Gastrocnemius medialis (tissue), 4 donors: ENCODE results near the gene QPCT. TPM values are rescaled to one million over a fixed set of nuclear protein-coding genes. Genes with fewer than 3 reads are reported as not detected.

ENCODE experiments used
- ATAC-seq, 2 donors: fragments of 150-250 bp; one replicate each; pipeline ENCODE4 v1.9.1; 2016
- DNase-seq, 2 donors: peaks; one replicate each; pipeline ENCODE4 v3.0.0-alpha.2; 2019
- H3K27ac ChIP-seq, 4 donors: fragments of 200-600 bp; sonication (generic); 1 replicate in 1 of 4; 2 replicates in 3 of 4; pipeline ENCODE4 v1.5.1; 2016 to 2018; ENCODE audit warnings: mild to moderate bottlenecking in 2 of 4, moderate library complexity in 1 of 4
- H3K27me3 ChIP-seq, 3 donors: fragments of 200-600 bp; sonication (generic) in 2 of 3; 1 replicate in 1 of 3; 2 replicates in 2 of 3; pipeline versions ENCODE4 v1.5.1 to v1.6.0; 2016 to 2019; ENCODE audit warnings: mild to moderate bottlenecking in 1 of 3, moderate library complexity in 1 of 3
- H3K36me3 ChIP-seq, 2 donors: fragments of 200-600 bp; sonication (generic) in 1 of 2; one replicate each; pipeline ENCODE4 v1.5.1; 2017 to 2018
- H3K4me1 ChIP-seq, 2 donors: fragments of 200-600 bp; sonication (generic) in 1 of 2; one replicate each; pipeline ENCODE4 v1.5.1; 2016 to 2017; ENCODE audit warnings: mild to moderate bottlenecking in 2 of 2
- H3K4me3 ChIP-seq, 4 donors: fragments of 200-600 bp; sonication (generic) in 3 of 4; 1 replicate in 1 of 4; 2 replicates in 3 of 4; pipeline ENCODE4 v1.5.1; 2016 to 2019; ENCODE audit warnings: mild to moderate bottlenecking in 2 of 4
- H3K9me3 ChIP-seq, 3 donors: fragments of 200-600 bp; sonication (generic) in 2 of 3; 1 replicate in 1 of 3; 2 replicates in 2 of 3; pipeline ENCODE4 v1.5.1; 2016 to 2019
- POLR2A ChIP-seq, 2 donors: fragments of 450-650 bp; IDR thresholded peaks; one replicate each; pipeline ENCODE4 v1.6.1; 2017; ENCODE audit warnings: antibody characterized with exemption in 2 of 2, mild to moderate bottlenecking in 2 of 2, moderate library complexity in 2 of 2
- in situ Hi-C, 4 donors: fragments of 200-750 bp; cut with MboI; loops; one replicate each; pipeline versions ENCODE4 v1.15.0 to v1.8.0; 2017; ENCODE audit warnings: low sequenced_read_pairs in 4 of 4
- intact Hi-C: fragments of 100-400 bp; cut with DNase I; formaldehyde crosslinking; loops from one replicate; pipeline ENCODE4 v1.15.1; 2023; ENCODE audit warnings: low total_unique reads
- total RNA-seq, 4 donors: library from RNA; depleted of rRNA; stranded (reverse); fragments of >200 nt; gene quantifications; one replicate each; pipeline versions ENCODE4 v1.1.0 to v1.2.3, GENCODE V29; 2016
- TF ChIP-seq, protein P1 (sequence below), 5 experiments: fragments of 450-650 bp in 3 of 5; fragments of 200-600 bp in 2 of 5; sonication (generic) in 2 of 5; IDR thresholded peaks in 4 of 5; conservative IDR thresholded peaks in 1 of 5; 1 replicate in 4 of 5; 2 replicates in 1 of 5; pipeline ENCODE4 v1.5.1; 2016 to 2019; ENCODE audit warnings: antibody characterized with exemption in 5 of 5, mild to moderate bottlenecking in 3 of 5, moderate library complexity in 3 of 5

QPCT gene
- total RNA-seq, 4 donors from 2014 or later, result 1.5 to 6.4 (median 4.7) TPM

DNA sequence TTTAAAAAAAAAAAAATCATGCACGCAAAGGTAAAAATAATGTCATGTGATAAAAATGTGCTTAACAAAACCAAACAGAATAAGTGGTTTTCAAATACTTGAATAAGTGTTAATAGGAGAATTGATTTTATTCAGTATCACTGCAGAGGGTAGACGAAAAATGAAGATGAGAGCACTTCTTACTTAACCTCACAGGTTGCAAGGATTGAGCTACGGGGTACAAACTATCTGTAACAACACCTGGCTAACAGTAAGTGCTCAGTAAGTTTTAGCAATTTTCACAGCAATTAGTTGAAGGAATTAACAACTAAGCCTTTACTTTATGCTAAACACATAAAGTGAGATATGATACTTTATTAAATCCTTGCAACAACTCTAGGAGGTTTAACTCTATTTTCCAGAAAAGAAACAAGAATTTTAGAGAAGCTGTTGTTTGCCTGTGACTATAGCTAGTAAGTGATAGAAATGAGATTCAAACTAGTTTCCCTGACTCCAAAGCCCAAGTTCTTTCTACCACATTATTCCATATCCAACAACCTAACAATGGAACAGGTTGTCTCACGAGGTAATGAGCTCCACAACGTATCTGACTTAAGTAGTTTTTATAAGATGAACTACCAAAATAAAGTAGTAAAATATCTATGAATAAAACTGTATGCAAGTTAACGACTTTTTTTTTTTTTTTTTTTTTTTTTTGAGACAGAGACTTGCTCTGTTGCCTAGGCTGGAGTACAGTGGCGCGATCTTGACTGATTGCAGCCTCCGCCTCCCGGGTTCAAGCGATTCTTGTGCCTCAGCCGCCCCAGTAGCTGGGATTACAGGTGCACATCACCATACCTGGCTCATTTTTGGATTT lies 24.4 kb upstream of the QPCT start:
- TF ChIP-seq, protein P1, sequence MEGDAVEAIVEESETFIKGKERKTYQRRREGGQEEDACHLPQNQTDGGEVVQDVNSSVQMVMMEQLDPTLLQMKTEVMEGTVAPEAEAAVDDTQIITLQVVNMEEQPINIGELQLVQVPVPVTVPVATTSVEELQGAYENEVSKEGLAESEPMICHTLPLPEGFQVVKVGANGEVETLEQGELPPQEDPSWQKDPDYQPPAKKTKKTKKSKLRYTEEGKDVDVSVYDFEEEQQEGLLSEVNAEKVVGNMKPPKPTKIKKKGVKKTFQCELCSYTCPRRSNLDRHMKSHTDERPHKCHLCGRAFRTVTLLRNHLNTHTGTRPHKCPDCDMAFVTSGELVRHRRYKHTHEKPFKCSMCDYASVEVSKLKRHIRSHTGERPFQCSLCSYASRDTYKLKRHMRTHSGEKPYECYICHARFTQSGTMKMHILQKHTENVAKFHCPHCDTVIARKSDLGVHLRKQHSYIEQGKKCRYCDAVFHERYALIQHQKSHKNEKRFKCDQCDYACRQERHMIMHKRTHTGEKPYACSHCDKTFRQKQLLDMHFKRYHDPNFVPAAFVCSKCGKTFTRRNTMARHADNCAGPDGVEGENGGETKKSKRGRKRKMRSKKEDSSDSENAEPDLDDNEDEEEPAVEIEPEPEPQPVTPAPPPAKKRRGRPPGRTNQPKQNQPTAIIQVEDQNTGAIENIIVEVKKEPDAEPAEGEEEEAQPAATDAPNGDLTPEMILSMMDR (IDR thresholded peaks at IDR 0.05 in 4 of 5, conservative IDR thresholded peaks at IDR 0.05 in 1 of 5), result no peak
- TF ChIP-seq POLR2A (IDR thresholded peaks at IDR 0.05), result no peak
- no peak overlapping the region for H3K4me3 ChIP-seq
- no peak for DNase-seq
- H3K9me3 ChIP-seq, result no peaks in the 10 kb centered on the region
- no peaks in the 10 kb centered on the region for H3K27me3 ChIP-seq
- no peak overlapping the region for H3K27ac ChIP-seq
- no peak for ATAC-seq
- H3K4me1 ChIP-seq, result peaks cover 61 to 62% of the 10 kb centered on the region in 2 donors
- intact Hi-C loops (loop anchor here (5.0 kb wide), 2 partner anchors 42 to 57 kb away; no protein-coding TSS in a partner anchor), in situ Hi-C loops (no loop called here)
- H3K36me3 ChIP-seq, result peaks cover 0 to 6% of the 10 kb centered on the region in 2 donors

- no peak for TF ChIP-seq POLR2A (IDR thresholded peaks at IDR 0.05)
- TF ChIP-seq, protein P1 (IDR thresholded peaks at IDR 0.05 in 4 of 5, conservative IDR thresholded peaks at IDR 0.05 in 1 of 5), result no peak
- in situ Hi-C loops (no loop called here), intact Hi-C loops (loop anchor here (5.0 kb wide), 2 partner anchors 41 to 56 kb away; no protein-coding TSS in a partner anchor)
- peak overlapping the region in 3 of 4 donors; percentile 88 to 93 (median 92) for H3K27ac ChIP-seq
- no peak overlapping the region for H3K4me3 ChIP-seq
- no peaks in the 10 kb centered on the region for H3K9me3 ChIP-seq
- H3K36me3 ChIP-seq, result peaks cover 0 to 2% of the 10 kb centered on the region in 2 donors
- DNase-seq (no peak), ATAC-seq (no peak)
- H3K4me1 ChIP-seq, result peaks cover 55 to 59% of the 10 kb centered on the region in 2 donors
- H3K27me3 ChIP-seq, result no peaks in the 10 kb centered on the region
Observed at GRCh38 chr2:37321029-37321682, 23.3 kb upstream of the QPCT start.

DNA sequence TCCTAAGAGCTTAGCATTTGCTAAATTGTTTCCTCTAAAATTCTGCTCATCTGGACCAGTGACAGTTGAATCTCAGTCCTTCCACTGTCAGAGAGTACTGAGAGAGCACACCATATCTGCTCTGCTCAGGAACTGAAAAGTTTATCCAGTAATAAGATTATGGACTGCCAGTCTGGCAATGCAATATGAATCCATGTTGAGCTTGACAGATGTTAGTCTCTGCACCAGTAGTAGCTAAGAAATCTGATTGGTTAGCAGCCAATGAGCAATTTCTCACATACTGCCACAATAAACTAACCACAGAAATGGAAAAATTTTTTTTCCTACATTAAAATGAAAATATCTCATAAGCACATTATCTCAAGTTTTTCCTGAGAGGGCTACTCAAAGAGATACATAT lies 22.1 kb upstream of the QPCT start:
- ATAC-seq, result no peak
- no peaks in the 10 kb centered on the region for H3K36me3 ChIP-seq
- no peaks in the 10 kb centered on the region for H3K27me3 ChIP-seq
- DNase-seq, result no peak
- H3K9me3 ChIP-seq, result no peaks in the 10 kb centered on the region
- in situ Hi-C loops (no loop called here), intact Hi-C loops (loop anchor here (5.0 kb wide), 2 partner anchors 40 to 55 kb away; no protein-coding TSS in a partner anchor)
- H3K4me1 ChIP-seq, result peaks cover 49 to 50% of the 10 kb centered on the region in 2 donors
- peak overlapping the region; percentile 79 to 93 (median 90) for H3K27ac ChIP-seq
- no peak for TF ChIP-seq POLR2A (IDR thresholded peaks at IDR 0.05)
- TF ChIP-seq, protein P1 (IDR thresholded peaks at IDR 0.05 in 4 of 5, conservative IDR thresholded peaks at IDR 0.05 in 1 of 5), result no peak
- H3K4me3 ChIP-seq, result peak overlapping the region in 2 of 4 donors; percentile 71 to 79

DNA sequence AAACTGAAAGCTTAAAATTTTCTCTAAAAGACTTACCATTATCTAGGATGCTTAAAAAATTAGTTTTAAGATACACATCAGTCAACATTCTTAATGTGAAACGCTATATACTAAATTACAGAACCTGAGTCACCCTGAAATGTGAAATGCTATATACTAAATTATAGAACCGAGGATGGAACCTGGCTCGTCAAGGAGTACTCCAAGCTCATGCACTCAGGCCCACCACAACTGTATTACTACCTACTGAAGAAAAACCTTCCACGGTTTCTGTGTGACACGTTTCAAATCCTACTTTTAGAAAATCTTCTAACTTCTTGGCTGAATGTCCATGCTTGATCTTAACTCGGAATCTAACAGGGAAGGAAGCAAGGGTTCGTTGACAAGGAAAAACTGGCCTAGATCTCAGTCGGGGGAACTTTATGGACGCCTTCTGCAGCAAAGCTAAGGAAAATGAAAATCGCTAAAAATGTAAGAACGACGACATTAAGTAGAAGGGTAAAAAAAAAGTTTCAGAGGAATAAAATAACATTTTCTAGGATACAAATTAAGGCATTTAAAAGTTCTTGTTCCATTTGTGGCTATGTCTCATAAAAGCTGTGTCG lies 21.2 kb upstream of the QPCT start:
- intact Hi-C loops, result loop anchor here (5.0 kb wide), 2 partner anchors 39 to 54 kb away; no protein-coding TSS in a partner anchor
- TF ChIP-seq POLR2A (IDR thresholded peaks at IDR 0.05), result no peak
- TF ChIP-seq, protein P1 (IDR thresholded peaks at IDR 0.05 in 4 of 5, conservative IDR thresholded peaks at IDR 0.05 in 1 of 5), result no peak
- Histone ChIP-seq H3K4me1 (peaks cover 40 to 42% of the 10 kb centered on the region in 2 donors), H3K9me3 (no peaks in the 10 kb centered on the region), H3K36me3 (no peaks in the 10 kb centered on the region), H3K27ac (peak overlapping the region; percentile 79 to 93 (median 90)), H3K27me3 (no peaks in the 10 kb centered on the region), H3K4me3 (peak overlapping the region; percentile 71 to 88 (median 80))
- no peak for ATAC-seq
- no peak for DNase-seq
- in situ Hi-C loops, result no loop called here
